Right lobe of liver (tissue), 4 donors: ENCODE measurements around the gene COL23A1.

ENCODE experiments used
- CTCF ChIP-seq, 4 donors: fragments of 200-600 bp in 3 of 4; fragments of 450-650 bp in 1 of 4; IDR thresholded peaks; one replicate each; pipeline versions ENCODE4 v1.5.1 to v1.8.0; 2016 to 2022; ENCODE audit warnings: antibody characterized with exemption in 4 of 4, mild to moderate bottlenecking in 2 of 4
- POLR2A ChIP-seq: fragments of 450-650 bp; IDR thresholded peaks from one replicate; pipeline ENCODE4 v1.6.1; 2017; ENCODE audit warnings: antibody characterized with exemption, mild to moderate bottlenecking
- donor health status: DM: no; HTN: no; CAD: no.
- donor health status: DM: no; HTN: no; CAD: no.
- donor health status: DM: no; HTN: yes; CAD: no.

GRCh38 chr5:178381206-178381605 is 209.0 kb downstream of the COL23A1 start:
- no peak for TF ChIP-seq CTCF (IDR thresholded peaks at IDR 0.05)
- TF ChIP-seq POLR2A: no peak
